Kidney epithelial cell (primary cell): Measurements from ENCODE around the gene GRPEL2. TPM values are rescaled to one million over a fixed set of nuclear protein-coding genes. Genes with fewer than 3 reads are reported as not detected.

Experiments used
- DNase-seq: peaks from one replicate; pipeline ENCODE4 v3.0.0-alpha.2; 2010; ENCODE audit warnings: low read depth
- H3K27me3 ChIP-seq: 2 replicates; pipeline ENCODE4 v1.6.0; 2011; ENCODE audit warnings: low read length; ENCODE audit not compliant: control insufficient read depth, insufficient read depth
- H3K36me3 ChIP-seq: 2 replicates; pipeline ENCODE4 v1.5.1; 2011; ENCODE audit warnings: low read length; ENCODE audit not compliant: control insufficient read depth, insufficient read depth
- H3K4me3 ChIP-seq: 2 replicates; pipeline ENCODE4 v1.5.1; 2011; ENCODE audit warnings: low read depth, mild to moderate bottlenecking, control low read depth, low read length
- CTCF ChIP-seq: IDR thresholded peaks from 2 replicates; pipeline ENCODE4 v1.5.1; 2011; ENCODE audit warnings: mild to moderate bottlenecking, moderate library complexity, low read length, control low read depth, inconsistent platforms; ENCODE audit not compliant: insufficient read depth, poor library complexity, severe bottlenecking
- total RNA-seq: library from RNA; depleted of rRNA; stranded (reverse); fragments of >200 nt; gene quantifications from 2 replicates; pipeline ENCODE4 v1.2.3, GENCODE V29; 2015

GRPEL2 gene
- total RNA-seq, 1 donor from 2014 or later = 30.7 TPM

GRCh38 chr5:149322518-149322917 is 22.8 kb upstream of the GRPEL2 start:
- Histone ChIP-seq H3K27me3 (no peaks in the 10 kb centered on the region), H3K36me3 (no peaks in the 10 kb centered on the region), H3K4me3 (no peak overlapping the region)
- TF ChIP-seq CTCF = no peak
- DNase-seq = no peak

DNA sequence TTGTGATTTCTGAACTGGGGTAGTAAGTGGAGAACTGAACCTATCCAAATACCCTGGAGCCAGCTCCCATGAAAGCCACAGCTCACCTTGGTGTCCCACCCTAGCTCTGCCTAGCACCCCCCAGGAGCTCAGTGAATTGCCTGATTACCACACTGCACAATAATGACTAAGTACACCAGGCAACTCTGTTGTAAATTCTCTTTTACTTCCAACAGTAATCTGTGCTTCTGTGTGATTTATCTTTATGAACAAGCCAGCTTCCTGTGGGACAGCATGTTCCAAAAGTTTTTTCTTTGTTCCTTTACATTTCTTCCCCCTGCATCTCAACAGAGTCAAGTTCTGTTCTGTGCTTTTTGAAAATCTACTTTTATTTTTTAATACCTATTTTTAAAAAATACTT is 22.1 kb upstream of the GRPEL2 start:
- no peak for TF ChIP-seq CTCF
- Histone ChIP-seq H3K4me3 (no peak overlapping the region), H3K36me3 (no peaks in the 10 kb centered on the region), H3K27me3 (no peaks in the 10 kb centered on the region)
- no peak for DNase-seq

- DNase-seq = no peak
- no peak for TF ChIP-seq CTCF
Measured at GRCh38 chr5:149323621-149324205, 21.6 kb upstream of the GRPEL2 start.

DNA sequence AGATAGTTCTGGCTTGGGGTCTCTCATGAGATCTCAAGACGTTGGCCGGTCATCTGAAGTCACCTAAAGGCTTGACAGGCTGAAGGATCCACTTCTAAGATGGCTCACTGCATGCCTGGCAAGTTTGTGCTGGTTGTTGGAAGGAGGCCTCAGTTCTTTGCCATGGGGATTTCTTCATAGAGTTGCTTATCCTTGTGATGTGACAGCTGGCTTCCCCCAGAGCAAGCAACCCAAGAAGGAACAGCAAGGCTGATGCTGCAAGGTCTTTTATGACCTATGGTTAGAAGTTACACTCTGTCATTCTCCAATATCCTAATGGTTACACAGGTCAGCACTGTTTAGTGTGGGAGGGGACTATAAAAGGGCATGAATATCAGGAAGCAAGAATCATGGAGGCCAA is 20.7 kb upstream of the GRPEL2 start:
- Histone ChIP-seq H3K4me3 (no peak overlapping the region), H3K27me3 (no peaks in the 10 kb centered on the region), H3K36me3 (no peaks in the 10 kb centered on the region)
- no peak for DNase-seq
- TF ChIP-seq CTCF = no peak

More at GRCh38 chr5:149323621-149324205, 21.6 kb upstream of the GRPEL2 start:
- no peaks in the 10 kb centered on the region for H3K36me3 ChIP-seq
- no peaks in the 10 kb centered on the region for H3K27me3 ChIP-seq
- H3K4me3 ChIP-seq = no peak overlapping the region

- TF ChIP-seq CTCF = no peak
- Histone ChIP-seq H3K4me3 (no peak overlapping the region), H3K27me3 (no peaks in the 10 kb centered on the region), H3K36me3 (no peaks in the 10 kb centered on the region)
- no peak for DNase-seq
Measured at GRCh38 chr5:149325166-149325735, 20.0 kb upstream of the GRPEL2 start.

DNA sequence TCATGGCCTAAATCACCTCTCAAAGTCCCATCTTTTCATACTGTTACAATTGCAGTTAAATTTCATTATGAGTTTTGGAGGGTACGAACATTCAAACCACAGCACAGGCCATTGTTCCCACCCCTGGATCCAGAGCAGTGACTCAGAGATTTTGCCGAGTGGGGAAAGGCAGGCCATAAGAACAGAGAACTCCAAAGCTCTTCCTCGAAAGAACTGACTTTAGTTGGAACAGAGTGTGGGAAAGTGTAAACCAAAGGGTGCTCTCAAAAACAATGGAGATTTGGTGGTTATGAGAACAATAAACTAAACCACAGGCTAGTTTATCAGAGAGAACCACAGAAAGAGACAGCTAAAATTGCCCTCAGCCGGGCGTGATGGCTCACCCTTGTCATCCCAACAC is 19.4 kb upstream of the GRPEL2 start:
- no peak for DNase-seq
- no peaks in the 10 kb centered on the region for H3K27me3 ChIP-seq
- TF ChIP-seq CTCF = no peak

More for the DNA sequence above, 19.4 kb upstream of the GRPEL2 start:
- Histone ChIP-seq H3K36me3 (no peaks in the 10 kb centered on the region), H3K4me3 (no peak overlapping the region)
